HG02884 (cell line): ENCODE measurements around the gene IL1R2.

Experiments
- ATAC-seq: cut with Tn5 transposase; IDR thresholded peaks from one replicate; pipeline ENCODE4 v1.9.1; 2021; ENCODE audit warnings: mild to moderate bottlenecking, moderate library complexity; ENCODE audit not compliant: unreplicated experiment

Gene IL1R2

GRCh38 chr2:102074152-102074783 is 82.5 kb downstream of the IL1R2 start:
- no peak for ATAC-seq

- no peak for ATAC-seq
Observed at GRCh38 chr2:102075479-102075878, 83.7 kb downstream of the IL1R2 start.

- ATAC-seq: no peak
Observed at GRCh38 chr2:102076512-102076911, 84.8 kb downstream of the IL1R2 start.
